GM12865 (cell line): ENCODE results near the gene MINK1.
A peak's percentile ranks its signal among the peaks of the same experiment; 100 is the strongest.
"Not testable (repeated sequence)": the region's sequence is repeated elsewhere in the genome, so short reads cannot be mapped to it uniquely, and the experiment has no call there.

Experiments
- DNase-seq: peaks from one replicate; pipeline ENCODE4 v3.0.0; 2010; ENCODE audit warnings: low read depth
- H3K4me3 ChIP-seq: 2 replicates; pipeline ENCODE4 v1.5.1; 2011; ENCODE audit warnings: mild to moderate bottlenecking, low read depth, low read length, control low read depth
- CTCF ChIP-seq: IDR thresholded peaks from 2 replicates; pipeline ENCODE4 v1.5.1; 2011; ENCODE audit warnings: low read length, control low read depth, low read depth, inconsistent platforms; ENCODE audit not compliant: insufficient read depth; ENCODE audit errors: missing control alignments

Gene MINK1

GRCh38 chr17:4823373-4824089 is 9.6 kb upstream of the MINK1 start:
- no peak for TF ChIP-seq CTCF
- no peak for DNase-seq

GRCh38 chr17:4827399-4827798 is 5.7 kb upstream of the MINK1 start:
- no peak for DNase-seq
- no peak for TF ChIP-seq CTCF
- no peak overlapping the region for H3K4me3 ChIP-seq

More at GRCh38 chr17:4823373-4824089, 9.6 kb upstream of the MINK1 start:
- H3K4me3 ChIP-seq: no peak overlapping the region

GRCh38 chr17:4832829-4833177 is 337 bp upstream of the MINK1 start:
- not testable (repeated sequence) for DNase-seq
- peak overlapping the region; percentile 84 for H3K4me3 ChIP-seq

GRCh38 chr17:4833941-4834680 is 971 bp downstream of the MINK1 start:
- TF ChIP-seq CTCF: no peak
- DNase-seq: peak; percentile 27
- H3K4me3 ChIP-seq: peak overlapping the region; percentile 84

- peak overlapping the region; percentile 84 for H3K4me3 ChIP-seq
- TF ChIP-seq CTCF: no peak
- DNase-seq: no peak
Measured at GRCh38 chr17:4834681-4835020, 1.5 kb downstream of the MINK1 start.

- H3K4me3 ChIP-seq: no peak overlapping the region
- DNase-seq: no peak
- TF ChIP-seq CTCF: no peak
Measured at GRCh38 chr17:4836221-4836620, 3.1 kb downstream of the MINK1 start.

- no peak for DNase-seq
- TF ChIP-seq CTCF: no peak
- no peak overlapping the region for H3K4me3 ChIP-seq
Measured at GRCh38 chr17:4837471-4838308, 4.5 kb downstream of the MINK1 start.
